ENCODE measurements around the gene MYO9A. TPM values are rescaled to one million over a fixed set of nuclear protein-coding genes. Genes with fewer than 3 reads are reported as not detected.
"Not testable (repeated sequence)": the region's sequence is repeated elsewhere in the genome, so short reads cannot be mapped to it uniquely, and the experiment has no call there.

The MYO9A gene
- total RNA-seq, 4 donors from 2014 or later = 61.2 to 99.9 (median 79.9) TPM

DNA sequence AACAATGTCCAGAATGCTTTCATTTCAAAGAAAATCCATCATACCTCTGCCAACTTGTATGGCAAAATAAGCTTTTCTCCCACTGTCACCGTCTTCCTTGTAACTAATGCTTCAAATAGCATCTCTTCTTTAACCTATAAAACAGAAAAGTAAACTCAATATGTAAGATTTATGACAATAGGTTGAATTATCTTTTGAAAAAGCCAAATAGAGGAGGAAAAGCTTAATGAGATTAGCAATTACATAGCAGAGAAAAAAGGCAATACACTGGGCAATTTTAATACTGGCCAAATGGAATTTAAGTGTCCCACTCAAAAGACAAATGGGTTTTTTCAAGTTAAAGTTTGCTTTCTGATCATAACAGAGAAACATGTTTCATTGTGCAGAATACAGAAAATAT, 118.1 kb downstream of the MYO9A start:
- WGBS, 2 donors = 91 to 94% methylated on average over 1 of the region's 1 CpG
- Histone ChIP-seq H3K27me3 (no peaks in the 10 kb centered on the region), H3K36me3 (peaks cover 0 to 48% (median 0%) of the 10 kb centered on the region in 3 donors), H3K27ac (no peak overlapping the region), H3K9me3 (no peaks in the 10 kb centered on the region), H3K4me1 (no peaks in the 10 kb centered on the region), H3K4me3 (no peak overlapping the region)
- no peak for TF ChIP-seq POLR2A (IDR thresholded peaks at IDR 0.05)
- TF ChIP-seq EP300 (IDR thresholded peaks at IDR 0.05) = no peak
- TF ChIP-seq CTCF (IDR thresholded peaks at IDR 0.05) = no peak
- DNase-seq (ENCODE audit: low spot score in 2 of 2) = no peak

DNA sequence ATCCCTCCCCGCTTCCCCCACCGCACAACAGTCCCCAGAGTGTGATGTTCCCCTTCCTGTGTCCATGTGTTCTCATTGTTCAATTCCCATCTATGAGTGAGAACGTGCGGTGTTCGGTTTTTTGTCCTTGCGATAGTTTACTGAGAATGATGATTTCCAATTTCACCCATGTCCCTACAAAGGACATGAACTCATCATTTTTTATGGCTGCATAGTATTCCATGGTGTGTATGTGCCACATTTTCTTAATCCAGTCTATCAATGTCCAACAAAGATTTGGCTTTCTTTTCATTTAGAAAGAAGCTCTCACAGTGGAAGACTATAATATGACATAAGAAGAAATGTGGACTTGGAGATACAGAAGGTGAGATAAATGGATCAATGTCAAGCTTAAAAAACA, 119.2 kb downstream of the MYO9A start:
- H3K36me3 ChIP-seq = peaks cover 0 to 46% (median 0%) of the 10 kb centered on the region in 3 donors
- 95 to 97% methylated on average over 5 of the region's 6 CpGs for WGBS, 2 donors

DNA sequence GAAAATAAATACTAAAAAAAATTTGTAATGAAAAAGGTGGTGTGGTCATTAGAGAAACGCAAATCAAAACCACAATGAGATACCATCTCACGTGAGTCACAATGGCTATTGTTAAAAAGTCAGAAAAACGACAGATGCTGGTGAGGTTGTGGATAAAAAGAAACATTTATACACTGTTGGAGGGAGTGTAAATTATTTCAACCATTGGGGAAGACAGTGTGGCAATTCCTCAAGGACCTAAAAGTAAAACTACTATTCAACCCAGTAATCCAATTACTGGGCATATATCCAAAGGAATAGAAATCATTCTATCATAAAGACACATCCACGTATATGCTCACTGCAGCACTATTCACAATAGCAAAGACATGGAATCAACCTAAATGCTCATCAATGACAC, 120.3 kb downstream of the MYO9A start:
- Histone ChIP-seq H3K9me3 (no peaks in the 10 kb centered on the region), H3K36me3 (peaks cover 0 to 45% (median 0%) of the 10 kb centered on the region in 3 donors), H3K4me3 (no peak overlapping the region), H3K4me1 (no peaks in the 10 kb centered on the region), H3K27me3 (no peaks in the 10 kb centered on the region), H3K27ac (no peak overlapping the region)
- WGBS, 2 donors = 59 to 66% methylated on average over 4 of the region's 4 CpGs
- no peak for TF ChIP-seq EP300 (IDR thresholded peaks at IDR 0.05)
- TF ChIP-seq POLR2A (IDR thresholded peaks at IDR 0.05) = no peak
- no peak for TF ChIP-seq CTCF (IDR thresholded peaks at IDR 0.05)
- no peak for DNase-seq (ENCODE audit: low spot score in 2 of 2)

More for the DNA sequence above, 119.2 kb downstream of the MYO9A start:
- not testable (repeated sequence) for H3K9me3 ChIP-seq; H3K4me1 ChIP-seq; DNase-seq (ENCODE audit: low spot score in 2 of 2); H3K27me3 ChIP-seq; H3K4me3 ChIP-seq; H3K27ac ChIP-seq

DNA sequence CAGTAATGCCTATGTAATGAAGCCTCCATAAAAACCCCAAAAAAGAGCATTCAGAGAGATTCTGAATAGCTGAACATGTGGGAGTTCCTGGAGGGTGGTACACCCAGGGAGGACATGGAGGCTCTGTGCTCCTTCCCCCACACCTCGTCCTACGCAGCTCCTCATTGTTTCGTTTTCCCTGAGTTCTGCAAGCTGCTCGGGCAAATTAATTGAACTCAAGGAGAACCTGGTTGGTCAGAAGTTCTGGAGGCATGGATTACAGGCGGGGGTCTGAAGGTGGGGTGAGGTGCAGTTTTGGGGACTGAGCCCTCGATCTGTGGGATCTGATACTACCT, 142.2 kb downstream of the MYO9A start:
- Histone ChIP-seq H3K36me3 (peaks cover 0 to 48% (median 0%) of the 10 kb centered on the region in 3 donors), H3K27me3 (no peaks in the 10 kb centered on the region), H3K27ac (peak overlapping the region in 1 of 4 donors; percentile 43), H3K4me3 (no peak overlapping the region), H3K9me3 (no peaks in the 10 kb centered on the region), H3K4me1 (no peaks in the 10 kb centered on the region)
- 74 to 75% methylated on average over 6 of the region's 6 CpGs for WGBS, 2 donors
- no peak for DNase-seq (ENCODE audit: low spot score in 2 of 2)
- TF ChIP-seq EP300 (IDR thresholded peaks at IDR 0.05) (peak in 1 of 2 donors; percentile 21), POLR2A (IDR thresholded peaks at IDR 0.05) (no peak)

- 94% methylated on average over 3 of the region's 3 CpGs for WGBS, 2 donors
- Histone ChIP-seq H3K9me3 (no peaks in the 10 kb centered on the region), H3K27me3 (no peaks in the 10 kb centered on the region), H3K4me1 (peaks cover 0 to 12% (median 0%) of the 10 kb centered on the region in 4 donors), H3K4me3 (no peak overlapping the region), H3K36me3 (peaks cover 0 to 48% (median 0%) of the 10 kb centered on the region in 3 donors), H3K27ac (peak overlapping the region in 1 of 4 donors; percentile 43)
- TF ChIP-seq CTCF (IDR thresholded peaks at IDR 0.05) = no peak
- no peak for TF ChIP-seq EP300 (IDR thresholded peaks at IDR 0.05)
- TF ChIP-seq POLR2A (IDR thresholded peaks at IDR 0.05) = no peak
- DNase-seq (ENCODE audit: low spot score in 2 of 2) = no peak
Measured at GRCh38 chr15:71974211-71974610, 143.7 kb downstream of the MYO9A start.

DNA sequence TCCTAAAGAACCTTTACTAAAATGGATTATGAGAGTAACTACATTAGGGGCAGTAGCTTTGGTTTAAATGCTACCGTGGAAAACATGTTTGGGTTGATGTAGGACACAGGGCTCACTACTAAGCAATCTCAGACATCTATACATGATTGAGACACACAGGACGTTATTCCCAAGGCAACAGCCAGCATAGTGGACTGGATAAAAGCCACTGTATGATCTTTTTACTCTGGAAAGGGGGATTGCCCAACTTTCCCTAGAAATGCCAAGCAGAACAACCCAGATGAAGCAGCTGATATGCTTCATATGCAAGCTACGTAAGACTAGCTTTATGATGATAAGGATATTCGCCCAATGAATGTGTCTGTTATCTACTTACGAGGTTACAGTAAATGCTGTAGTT, 144.6 kb downstream of the MYO9A start:
- Histone ChIP-seq H3K4me1 (peaks cover 0 to 12% (median 0%) of the 10 kb centered on the region in 4 donors), H3K4me3 (no peak overlapping the region), H3K27ac (no peak overlapping the region), H3K27me3 (no peaks in the 10 kb centered on the region), H3K36me3 (peaks cover 0 to 48% (median 0%) of the 10 kb centered on the region in 3 donors), H3K9me3 (no peaks in the 10 kb centered on the region)
- DNase-seq (ENCODE audit: low spot score in 2 of 2) = no peak
- WGBS, 2 donors = 93% methylated on average over 5 of the region's 5 CpGs
- no peak for TF ChIP-seq CTCF (IDR thresholded peaks at IDR 0.05)
- TF ChIP-seq POLR2A (IDR thresholded peaks at IDR 0.05) = no peak
- TF ChIP-seq EP300 (IDR thresholded peaks at IDR 0.05) = no peak
